SK-N-SH (cell line): ENCODE data around the gene TIMM17A.

Experiments used
- EP300 ChIP-seq, 2 experiments: IDR thresholded peaks; 2 replicates each; pipeline versions ENCODE4 v1.4.0 to v1.6.1; 2012; ENCODE audit warnings: borderline replicate concordance in 1 of 2, low read depth in 1 of 2, low read length in 1 of 2
- GABPA ChIP-seq: IDR thresholded peaks from 2 replicates; pipeline ENCODE4 v1.4.0; 2012; ENCODE audit warnings: low read depth, mild to moderate bottlenecking
- JUND ChIP-seq: IDR thresholded peaks from 2 replicates; pipeline ENCODE4 v1.4.0; 2012
- POLR2AphosphoS5 ChIP-seq: IDR thresholded peaks from 2 replicates; pipeline ENCODE4 v1.6.1; 2012; ENCODE audit warnings: low read depth, low read length
- TF ChIP-seq, protein P1 (sequence below): fragments of 200-600 bp; sonication (generic); IDR thresholded peaks from 2 replicates; pipeline ENCODE4 v1.6.1; 2017; ENCODE audit warnings: antibody characterized with exemption, mild to moderate bottlenecking, moderate library complexity
- TF ChIP-seq, protein P2 (sequence below): IDR thresholded peaks from 2 replicates; pipeline ENCODE4; 2012

DNA sequence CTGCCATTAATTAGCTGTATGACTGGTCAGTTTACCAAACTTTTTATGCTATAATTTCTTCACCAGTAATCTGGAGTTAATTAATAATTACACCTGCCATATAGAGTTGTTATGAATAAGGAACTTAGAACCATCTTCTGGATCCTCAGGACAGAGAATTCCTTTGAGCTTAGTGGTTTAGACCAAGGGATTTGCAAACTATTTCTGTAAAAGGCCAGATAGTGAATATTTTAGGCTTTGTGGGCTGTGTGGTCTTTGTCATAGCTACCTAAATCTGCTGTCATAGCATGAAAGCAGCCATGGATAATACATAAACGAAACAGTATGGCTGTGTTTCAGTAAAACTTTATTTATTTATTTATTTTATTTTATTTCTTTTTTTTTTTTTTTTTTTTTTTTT lies 9.0 kb downstream of the TIMM17A start:
- TF ChIP-seq GABPA (no peak), POLR2AphosphoS5 (no peak), JUND (no peak), EP300 (IDR thresholded peaks at IDR 0.05; ENCODE audit: borderline replicate concordance in 1 of 2, low read depth in 1 of 2, low read length in 1 of 2) (no peak)
- TF ChIP-seq, protein P1, sequence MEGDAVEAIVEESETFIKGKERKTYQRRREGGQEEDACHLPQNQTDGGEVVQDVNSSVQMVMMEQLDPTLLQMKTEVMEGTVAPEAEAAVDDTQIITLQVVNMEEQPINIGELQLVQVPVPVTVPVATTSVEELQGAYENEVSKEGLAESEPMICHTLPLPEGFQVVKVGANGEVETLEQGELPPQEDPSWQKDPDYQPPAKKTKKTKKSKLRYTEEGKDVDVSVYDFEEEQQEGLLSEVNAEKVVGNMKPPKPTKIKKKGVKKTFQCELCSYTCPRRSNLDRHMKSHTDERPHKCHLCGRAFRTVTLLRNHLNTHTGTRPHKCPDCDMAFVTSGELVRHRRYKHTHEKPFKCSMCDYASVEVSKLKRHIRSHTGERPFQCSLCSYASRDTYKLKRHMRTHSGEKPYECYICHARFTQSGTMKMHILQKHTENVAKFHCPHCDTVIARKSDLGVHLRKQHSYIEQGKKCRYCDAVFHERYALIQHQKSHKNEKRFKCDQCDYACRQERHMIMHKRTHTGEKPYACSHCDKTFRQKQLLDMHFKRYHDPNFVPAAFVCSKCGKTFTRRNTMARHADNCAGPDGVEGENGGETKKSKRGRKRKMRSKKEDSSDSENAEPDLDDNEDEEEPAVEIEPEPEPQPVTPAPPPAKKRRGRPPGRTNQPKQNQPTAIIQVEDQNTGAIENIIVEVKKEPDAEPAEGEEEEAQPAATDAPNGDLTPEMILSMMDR: no peak
- TF ChIP-seq, protein P2, sequence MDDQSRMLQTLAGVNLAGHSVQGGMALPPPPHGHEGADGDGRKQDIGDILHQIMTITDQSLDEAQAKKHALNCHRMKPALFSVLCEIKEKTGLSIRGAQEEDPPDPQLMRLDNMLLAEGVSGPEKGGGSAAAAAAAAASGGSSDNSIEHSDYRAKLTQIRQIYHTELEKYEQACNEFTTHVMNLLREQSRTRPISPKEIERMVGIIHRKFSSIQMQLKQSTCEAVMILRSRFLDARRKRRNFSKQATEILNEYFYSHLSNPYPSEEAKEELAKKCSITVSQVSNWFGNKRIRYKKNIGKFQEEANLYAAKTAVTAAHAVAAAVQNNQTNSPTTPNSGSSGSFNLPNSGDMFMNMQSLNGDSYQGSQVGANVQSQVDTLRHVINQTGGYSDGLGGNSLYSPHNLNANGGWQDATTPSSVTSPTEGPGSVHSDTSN: no peak
